ENCODE data around the gene CXCR1.

DNA sequence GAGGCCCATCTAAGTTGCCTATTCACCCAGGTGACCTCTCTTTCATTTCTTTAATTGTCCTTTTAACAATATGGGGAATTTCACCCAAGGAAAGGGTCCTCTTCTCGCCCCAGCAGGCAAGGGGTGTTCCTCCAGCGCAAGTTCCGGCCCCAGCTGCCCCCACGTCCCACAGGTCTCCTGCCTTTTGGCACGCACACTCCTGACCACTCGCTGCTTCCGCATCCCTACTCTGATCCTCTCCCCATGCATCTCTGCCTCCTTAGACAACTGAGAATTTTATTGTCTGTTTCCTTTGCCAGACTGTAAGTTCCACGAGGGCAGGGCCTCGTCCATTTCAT, 49.5 kb upstream of the CXCR1 start:
- TF ChIP-seq, protein P1, sequence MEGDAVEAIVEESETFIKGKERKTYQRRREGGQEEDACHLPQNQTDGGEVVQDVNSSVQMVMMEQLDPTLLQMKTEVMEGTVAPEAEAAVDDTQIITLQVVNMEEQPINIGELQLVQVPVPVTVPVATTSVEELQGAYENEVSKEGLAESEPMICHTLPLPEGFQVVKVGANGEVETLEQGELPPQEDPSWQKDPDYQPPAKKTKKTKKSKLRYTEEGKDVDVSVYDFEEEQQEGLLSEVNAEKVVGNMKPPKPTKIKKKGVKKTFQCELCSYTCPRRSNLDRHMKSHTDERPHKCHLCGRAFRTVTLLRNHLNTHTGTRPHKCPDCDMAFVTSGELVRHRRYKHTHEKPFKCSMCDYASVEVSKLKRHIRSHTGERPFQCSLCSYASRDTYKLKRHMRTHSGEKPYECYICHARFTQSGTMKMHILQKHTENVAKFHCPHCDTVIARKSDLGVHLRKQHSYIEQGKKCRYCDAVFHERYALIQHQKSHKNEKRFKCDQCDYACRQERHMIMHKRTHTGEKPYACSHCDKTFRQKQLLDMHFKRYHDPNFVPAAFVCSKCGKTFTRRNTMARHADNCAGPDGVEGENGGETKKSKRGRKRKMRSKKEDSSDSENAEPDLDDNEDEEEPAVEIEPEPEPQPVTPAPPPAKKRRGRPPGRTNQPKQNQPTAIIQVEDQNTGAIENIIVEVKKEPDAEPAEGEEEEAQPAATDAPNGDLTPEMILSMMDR (IDR thresholded peaks at IDR 0.05; ENCODE audit: low read length): no peak
- TF ChIP-seq EZH2 (IDR thresholded peaks at IDR 0.05; ENCODE audit: borderline replicate concordance, low read length): no peak

All from OCI-LY1 (cell line).